C4-2B (cell line): ENCODE measurements around the gene ECSCR.

Source experiments
- CTCF ChIP-seq: fragments of 450-650 bp; conservative IDR thresholded peaks from 2 replicates; pipeline ENCODE4 v1.5.1; 2017; ENCODE audit warnings: mild to moderate bottlenecking
- ZFX ChIP-seq: fragments of 450-650 bp; IDR thresholded peaks from 2 replicates; pipeline ENCODE4 v1.6.1; 2017

GRCh38 chr5:139501381-139501780 is 38.8 kb upstream of the ECSCR start:
- TF ChIP-seq CTCF (no peak), ZFX (no peak)
